PFSK-1 (cell line): ENCODE results near the gene PRMT7.

Source experiments
- FOXP2 ChIP-seq: optimal IDR thresholded peaks from 2 replicates; pipeline ENCODE3; 2011; ENCODE audit warnings: borderline replicate concordance, control low read depth, inconsistent platforms; ENCODE audit not compliant: insufficient read depth; ENCODE audit errors: extremely low read length, extremely low read depth
- POLR2AphosphoS5 ChIP-seq: IDR thresholded peaks from 2 replicates; pipeline ENCODE4 v1.6.1; 2012; ENCODE audit warnings: low read depth, mild to moderate bottlenecking, control low read depth, low read length, moderate library complexity
- SIN3A ChIP-seq: IDR thresholded peaks from 2 replicates; pipeline ENCODE4 v1.6.1; 2012; ENCODE audit warnings: mild to moderate bottlenecking, low read length, moderate library complexity, borderline replicate concordance; ENCODE audit not compliant: insufficient read depth
- TAF1 ChIP-seq: IDR thresholded peaks from 2 replicates; pipeline ENCODE4 v1.6.1; 2012; ENCODE audit warnings: low read length, control low read depth, borderline replicate concordance; ENCODE audit not compliant: insufficient read depth
- TF ChIP-seq, protein P1 (sequence below), 2 experiments: IDR thresholded peaks; 2 replicates each; pipeline versions ENCODE4 v1.6.1 to v1.8.0; 2011 to 2012; ENCODE audit warnings: low read depth in 2 of 2, low read length in 2 of 2, control low read depth in 1 of 2, inconsistent platforms in 1 of 2, mild to moderate bottlenecking in 1 of 2, moderate library complexity in 1 of 2; ENCODE audit not compliant: insufficient read depth in 1 of 2

The PRMT7 gene

GRCh38 chr16:68273896-68274295, 36.9 kb upstream of the PRMT7 start:
- TF ChIP-seq, protein P1, sequence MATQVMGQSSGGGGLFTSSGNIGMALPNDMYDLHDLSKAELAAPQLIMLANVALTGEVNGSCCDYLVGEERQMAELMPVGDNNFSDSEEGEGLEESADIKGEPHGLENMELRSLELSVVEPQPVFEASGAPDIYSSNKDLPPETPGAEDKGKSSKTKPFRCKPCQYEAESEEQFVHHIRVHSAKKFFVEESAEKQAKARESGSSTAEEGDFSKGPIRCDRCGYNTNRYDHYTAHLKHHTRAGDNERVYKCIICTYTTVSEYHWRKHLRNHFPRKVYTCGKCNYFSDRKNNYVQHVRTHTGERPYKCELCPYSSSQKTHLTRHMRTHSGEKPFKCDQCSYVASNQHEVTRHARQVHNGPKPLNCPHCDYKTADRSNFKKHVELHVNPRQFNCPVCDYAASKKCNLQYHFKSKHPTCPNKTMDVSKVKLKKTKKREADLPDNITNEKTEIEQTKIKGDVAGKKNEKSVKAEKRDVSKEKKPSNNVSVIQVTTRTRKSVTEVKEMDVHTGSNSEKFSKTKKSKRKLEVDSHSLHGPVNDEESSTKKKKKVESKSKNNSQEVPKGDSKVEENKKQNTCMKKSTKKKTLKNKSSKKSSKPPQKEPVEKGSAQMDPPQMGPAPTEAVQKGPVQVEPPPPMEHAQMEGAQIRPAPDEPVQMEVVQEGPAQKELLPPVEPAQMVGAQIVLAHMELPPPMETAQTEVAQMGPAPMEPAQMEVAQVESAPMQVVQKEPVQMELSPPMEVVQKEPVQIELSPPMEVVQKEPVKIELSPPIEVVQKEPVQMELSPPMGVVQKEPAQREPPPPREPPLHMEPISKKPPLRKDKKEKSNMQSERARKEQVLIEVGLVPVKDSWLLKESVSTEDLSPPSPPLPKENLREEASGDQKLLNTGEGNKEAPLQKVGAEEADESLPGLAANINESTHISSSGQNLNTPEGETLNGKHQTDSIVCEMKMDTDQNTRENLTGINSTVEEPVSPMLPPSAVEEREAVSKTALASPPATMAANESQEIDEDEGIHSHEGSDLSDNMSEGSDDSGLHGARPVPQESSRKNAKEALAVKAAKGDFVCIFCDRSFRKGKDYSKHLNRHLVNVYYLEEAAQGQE (IDR thresholded peaks at IDR 0.05; ENCODE audit: insufficient read depth in 1 of 2, low read depth in 2 of 2, low read length in 2 of 2) = no peak
- no peak for TF ChIP-seq FOXP2
- no peak for TF ChIP-seq SIN3A
- no peak for TF ChIP-seq POLR2AphosphoS5
- no peak for TF ChIP-seq TAF1

GRCh38 chr16:68274441-68274840, 36.4 kb upstream of the PRMT7 start:
- TF ChIP-seq SIN3A (no peak), POLR2AphosphoS5 (no peak), FOXP2 (no peak), TAF1 (no peak)
- TF ChIP-seq, protein P1 (IDR thresholded peaks at IDR 0.05; ENCODE audit: insufficient read depth in 1 of 2, low read depth in 2 of 2, low read length in 2 of 2) = no peak

DNA sequence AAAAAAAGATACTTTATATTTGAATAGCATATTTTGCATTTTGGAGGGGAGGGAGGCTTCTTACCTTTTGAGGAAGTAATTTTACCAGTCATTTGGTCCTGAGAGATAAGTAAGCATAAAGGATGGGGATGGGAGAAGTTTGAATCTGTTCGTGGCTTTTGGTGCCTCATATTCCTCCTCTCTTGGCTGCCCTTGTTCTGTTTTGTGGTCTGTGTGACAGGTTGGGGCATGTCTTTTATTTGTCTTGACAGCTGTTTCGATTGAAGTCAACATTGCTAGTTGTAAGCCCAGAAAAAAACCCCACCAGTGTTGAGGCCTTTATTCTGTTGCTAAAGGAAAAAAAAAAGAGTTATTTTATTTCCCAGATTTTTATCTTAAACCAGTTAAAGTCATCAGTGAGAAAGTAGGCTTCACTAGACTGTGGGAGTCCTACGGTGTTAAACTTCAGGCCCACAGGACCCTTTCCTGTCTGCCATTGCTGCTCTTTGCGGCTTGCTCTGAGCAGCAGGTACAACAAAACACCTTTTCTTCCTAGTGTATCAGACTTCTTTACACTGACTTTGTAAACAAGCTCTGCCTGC, 35.1 kb upstream of the PRMT7 start:
- no peak for TF ChIP-seq POLR2AphosphoS5
- TF ChIP-seq, protein P1 (IDR thresholded peaks at IDR 0.05; ENCODE audit: insufficient read depth in 1 of 2, low read depth in 2 of 2, low read length in 2 of 2) = no peak
- TF ChIP-seq TAF1 = no peak
- no peak for TF ChIP-seq FOXP2
- no peak for TF ChIP-seq SIN3A

DNA sequence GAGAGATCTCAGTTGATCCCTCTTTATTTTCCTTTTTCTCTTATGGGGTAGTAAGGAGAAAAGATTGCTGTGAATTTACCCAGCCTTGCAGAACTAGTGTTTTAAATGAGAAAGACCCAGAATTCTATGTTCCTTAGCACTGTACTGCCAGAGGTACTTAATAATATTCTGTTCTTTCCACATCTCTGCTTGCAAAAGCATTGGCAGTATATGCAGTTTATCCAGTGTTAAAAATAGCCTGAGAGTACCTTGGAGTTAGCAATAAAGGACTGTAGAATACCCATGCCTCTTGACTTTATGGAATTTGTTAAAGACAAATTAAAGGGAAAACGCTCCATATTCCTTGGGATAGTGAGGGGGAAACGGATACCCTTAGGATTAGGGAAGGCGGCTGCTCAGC, 34.6 kb upstream of the PRMT7 start:
- TF ChIP-seq SIN3A (no peak), POLR2AphosphoS5 (no peak), TAF1 (no peak), FOXP2 (no peak)
- TF ChIP-seq, protein P1 (IDR thresholded peaks at IDR 0.05; ENCODE audit: insufficient read depth in 1 of 2, low read depth in 2 of 2, low read length in 2 of 2) = no peak
